Activated CD8-positive, alpha-beta memory T cell treated with anti-CD3 and anti-CD28 coated beads, Interleukin-2, amount 10 ng/mL, durations not matched to agents 7 days and 5 days (primary cell): ENCODE results near the gene PSMA3. TPM values are rescaled to one million over a fixed set of nuclear protein-coding genes. Genes with fewer than 3 reads are reported as not detected.

Experiments
- ATAC-seq: fragments of 150-1000 bp; cut with Tn5 transposase; one replicate; pipeline ENCODE4 v1.10.0; 2021; ENCODE audit warnings: moderate library complexity
- CTCF ChIA-PET: fragments of 350-600 bp; sonication (Branson Sonifier 250); formaldehyde crosslinking; loops from one replicate; lab custom pipeline; 2021; ENCODE audit warnings: antibody characterized with exemption; lab: Charles Lee
- DNase-seq: peaks from one replicate; pipeline ENCODE4 v3.0.0-alpha.2; 2020
- H3K27ac Mint-ChIP-seq: one replicate; pipeline ENCODE4 v1.8.0; 2021; ENCODE audit warnings: mild to moderate bottlenecking, mixed read lengths
- H3K27me3 Mint-ChIP-seq: one replicate; pipeline ENCODE4 v1.8.0; 2021; ENCODE audit warnings: mixed read lengths
- H3K36me3 Mint-ChIP-seq: one replicate; pipeline ENCODE4 v1.8.0; 2021; ENCODE audit warnings: mild to moderate bottlenecking, mixed read lengths
- H3K4me1 Mint-ChIP-seq: one replicate; pipeline ENCODE4 v1.8.0; 2021; ENCODE audit warnings: mixed read lengths
- H3K4me3 Mint-ChIP-seq: one replicate; pipeline ENCODE4 v1.8.0; 2021; ENCODE audit warnings: mild to moderate bottlenecking, moderate library complexity, mixed read lengths
- H3K9me3 Mint-ChIP-seq: one replicate; pipeline ENCODE4 v1.8.0; 2022; ENCODE audit warnings: low read depth, mixed read lengths
- total RNA-seq, 2 experiments: library from RNA; stranded (reverse); gene quantifications; one replicate each; pipeline ENCODE4 v1.2.3, GENCODE V29; 2021

PSMA3 gene
- total RNA-seq, 2 experiments from 2014 or later: 284 to 312 TPM

DNA sequence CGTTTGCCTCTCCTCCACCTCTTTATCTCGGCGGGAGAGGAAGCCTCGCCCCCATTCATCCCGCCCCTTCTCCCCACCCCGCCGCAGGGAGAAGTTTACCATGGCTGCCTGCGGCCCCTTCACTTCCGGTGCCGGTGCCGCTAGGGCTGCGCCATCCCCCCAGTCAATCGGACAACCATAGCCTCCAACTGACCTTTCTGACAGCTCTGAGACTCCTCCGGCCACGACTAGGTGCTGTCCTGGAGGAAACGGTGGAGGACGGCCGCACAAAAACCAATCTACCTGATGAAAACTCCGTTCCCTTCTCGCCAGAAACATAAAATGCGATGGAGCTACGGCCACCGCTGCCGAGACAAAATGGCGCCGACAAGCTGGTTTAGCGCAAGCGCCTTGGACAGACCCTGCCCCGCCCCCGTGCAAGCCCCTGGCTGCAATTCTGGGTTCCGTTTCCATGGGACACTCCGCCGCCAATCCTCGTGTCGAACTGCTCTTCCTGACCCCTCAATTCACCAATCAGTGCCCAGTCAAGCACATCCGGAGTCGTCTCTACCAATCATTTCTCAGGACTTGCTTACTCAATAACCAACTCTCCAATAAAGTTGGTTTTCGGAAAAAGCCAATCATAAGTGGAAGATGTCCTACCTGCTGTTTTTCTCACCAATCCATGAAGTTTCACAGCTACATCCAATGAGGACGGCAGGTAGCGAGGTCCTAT lies 53.3 kb downstream of the PSMA3 start:
- H3K27ac Mint-ChIP-seq: no peak overlapping the region
- peaks cover 38% of the 10 kb centered on the region for H3K36me3 Mint-ChIP-seq
- H3K27me3 Mint-ChIP-seq: no peaks in the 10 kb centered on the region
- H3K9me3 Mint-ChIP-seq: no peaks in the 10 kb centered on the region
- no peak overlapping the region for H3K4me3 Mint-ChIP-seq
- ATAC-seq (peak; percentile 88), DNase-seq (peak; percentile 99)
- CTCF ChIA-PET: interaction anchor here (0.7 to 2.1 kb wide), 10 partner anchors 10 to 129 kb away, joined by 3 to 11 read pairs (median 4); partner anchors contain the start of genes KIAA0586, PSMA3, TIMM9 and TOMM20L
- peaks cover 43% of the 10 kb centered on the region for H3K4me1 Mint-ChIP-seq

DNA sequence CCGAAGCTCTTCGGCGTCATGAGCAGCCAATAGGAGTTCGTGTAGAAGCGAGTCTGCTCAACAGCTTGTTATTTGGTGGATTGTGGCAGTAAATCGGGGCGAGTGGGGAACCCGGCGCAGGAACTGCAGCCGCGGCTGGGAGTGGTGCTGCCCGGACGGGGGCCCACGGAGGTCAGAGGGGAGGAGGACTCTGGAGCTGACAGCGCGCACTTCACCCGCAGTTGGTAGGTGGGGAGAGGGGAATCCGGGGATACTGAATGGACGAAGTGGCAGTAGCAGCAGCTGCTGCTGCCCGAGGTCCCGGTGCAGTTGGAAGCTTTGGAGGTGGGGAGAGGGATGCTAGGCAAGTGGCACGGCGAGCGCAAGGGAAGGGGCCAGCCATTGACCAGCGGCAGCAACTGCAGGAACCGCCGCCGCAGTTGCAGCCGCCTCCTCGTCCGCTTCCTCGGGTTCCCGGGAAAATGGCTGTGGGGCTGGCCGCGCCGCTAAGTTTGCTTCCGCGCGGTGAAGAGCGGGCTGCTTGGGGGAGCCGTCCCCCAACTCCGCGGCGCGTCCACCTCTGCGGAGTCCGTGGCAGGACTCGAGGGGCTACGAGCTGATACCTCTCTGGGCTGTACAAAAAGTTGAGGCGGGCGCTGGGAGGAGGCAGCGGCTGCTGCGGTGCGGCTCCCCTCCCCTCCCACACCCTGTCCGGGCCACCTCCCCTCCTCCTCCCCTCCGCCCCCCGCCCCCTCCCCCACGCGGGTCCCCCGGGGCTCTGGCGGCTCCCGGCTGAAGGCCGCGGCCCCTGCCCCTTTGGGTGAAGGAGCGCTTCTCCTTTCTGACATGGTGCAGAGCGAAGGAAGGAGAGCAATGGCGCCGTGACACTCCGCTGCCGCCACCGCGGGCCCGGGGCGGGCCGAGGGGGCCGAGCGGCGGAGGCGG lies 54.1 kb downstream of the PSMA3 start, which contains the start of gene ARID4A:
Gene ARID4A, plus strand, starts transcription at position 79 of the 924 bp plus-strand sequence. CDS start 1,300 bp downstream, outside the sequence.
- CTCF ChIA-PET: interaction anchor here (0.7 to 2.1 kb wide), 11 partner anchors 9 to 128 kb away, joined by 3 to 11 read pairs (median 4); partner anchors contain the start of genes KIAA0586, PSMA3, TIMM9 and TOMM20L
- ATAC-seq: peak; percentile 7
- peaks cover 38% of the 10 kb centered on the region for H3K36me3 Mint-ChIP-seq
- H3K27ac Mint-ChIP-seq: peak within 1 kb of the TSS; percentile 85
- peak within 1 kb of the TSS; percentile 95 for H3K4me3 Mint-ChIP-seq
- H3K4me1 Mint-ChIP-seq: peaks cover 43% of the 10 kb centered on the region
- DNase-seq: peak; percentile 94
- no peaks in the 10 kb centered on the region for H3K9me3 Mint-ChIP-seq
- no peaks in the 10 kb centered on the region for H3K27me3 Mint-ChIP-seq

- H3K4me3 Mint-ChIP-seq: peak overlapping the region; percentile 95
- DNase-seq (peak; percentile 49), ATAC-seq (no peak)
- H3K27me3 Mint-ChIP-seq: no peaks in the 10 kb centered on the region
- CTCF ChIA-PET: interaction anchor here (1.0 kb wide), 1 partner anchor 21 kb away, joined by 3 read pairs; no protein-coding TSS in a partner anchor
- peak overlapping the region; percentile 85 for H3K27ac Mint-ChIP-seq
- no peaks in the 10 kb centered on the region for H3K9me3 Mint-ChIP-seq
- H3K36me3 Mint-ChIP-seq: peaks cover 33% of the 10 kb centered on the region
- H3K4me1 Mint-ChIP-seq: peaks cover 35% of the 10 kb centered on the region
These were observed 55.0 kb downstream of the PSMA3 start for GRCh38 chr14:58299401-58300330.

- CTCF ChIA-PET: no interaction called here
- H3K4me1 Mint-ChIP-seq: peaks cover 23% of the 10 kb centered on the region
These were observed 56.8 kb downstream of the PSMA3 start for GRCh38 chr14:58301416-58301815.

GRCh38 chr14:58305730-58306129 lies 61.1 kb downstream of the PSMA3 start:
- no peaks in the 10 kb centered on the region for H3K9me3 Mint-ChIP-seq
- no peak overlapping the region for H3K4me3 Mint-ChIP-seq

More at GRCh38 chr14:58301416-58301815, 56.8 kb downstream of the PSMA3 start:
- DNase-seq (no peak), ATAC-seq (no peak)
- Mint-ChIP-seq H3K9me3 (no peaks in the 10 kb centered on the region), H3K27ac (no peak overlapping the region), H3K36me3 (peaks cover 36% of the 10 kb centered on the region), H3K4me3 (no peak overlapping the region), H3K27me3 (no peaks in the 10 kb centered on the region)

DNA sequence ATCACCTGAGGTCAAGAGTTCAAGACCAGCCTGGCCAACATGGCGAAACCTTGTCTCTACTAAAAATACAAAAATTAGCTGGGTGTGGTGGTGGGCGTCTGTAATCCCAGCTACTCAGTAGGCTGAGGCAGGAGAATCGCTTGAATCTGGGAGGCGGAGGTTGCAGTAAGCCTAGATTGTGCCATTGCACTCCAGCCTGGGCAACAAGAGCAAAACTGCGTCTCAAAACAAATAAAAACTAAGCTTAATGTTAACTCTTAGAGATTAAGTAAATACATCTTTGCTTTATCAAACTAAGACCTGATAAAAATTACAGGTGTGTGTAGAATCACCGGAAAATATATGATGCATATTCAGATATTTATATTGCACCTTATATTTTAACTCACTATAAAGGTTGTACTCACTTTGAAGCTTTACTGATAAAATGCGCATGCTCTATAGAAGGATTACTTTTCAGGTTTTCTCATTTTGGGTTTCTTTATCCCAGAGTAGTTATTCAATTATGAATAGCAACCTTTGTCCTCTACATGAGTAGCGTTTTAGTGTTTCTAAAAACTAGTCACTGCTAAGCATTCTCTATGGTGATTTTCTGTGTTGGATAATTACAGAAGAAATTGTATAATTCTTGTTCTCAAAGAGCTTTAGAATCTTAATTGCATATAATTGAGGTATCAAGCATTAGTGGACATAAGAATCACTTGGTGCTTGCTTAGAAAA lies 63.1 kb downstream of the PSMA3 start:
- peaks cover 6% of the 10 kb centered on the region for H3K4me1 Mint-ChIP-seq
- ATAC-seq (no peak), DNase-seq (no peak)
- H3K9me3 Mint-ChIP-seq: no peaks in the 10 kb centered on the region
- no peaks in the 10 kb centered on the region for H3K27me3 Mint-ChIP-seq
- no peak overlapping the region for H3K27ac Mint-ChIP-seq
- peaks cover 40% of the 10 kb centered on the region for H3K36me3 Mint-ChIP-seq
- CTCF ChIA-PET: interaction anchor here (1.4 to 2.0 kb wide), 2 partner anchors 9 to 19 kb away, joined by 4 read pairs; partner anchors contain the start of gene ARID4A
- H3K4me3 Mint-ChIP-seq: no peak overlapping the region

More at GRCh38 chr14:58305730-58306129, 61.1 kb downstream of the PSMA3 start:
- no peak for DNase-seq
- H3K36me3 Mint-ChIP-seq: peaks cover 45% of the 10 kb centered on the region
- no peaks in the 10 kb centered on the region for H3K27me3 Mint-ChIP-seq
- H3K27ac Mint-ChIP-seq: no peak overlapping the region
- ATAC-seq: no peak
- peaks cover 13% of the 10 kb centered on the region for H3K4me1 Mint-ChIP-seq
- CTCF ChIA-PET: interaction anchor here (1.0 to 2.0 kb wide), 2 partner anchors 21 to 28 kb away, joined by 4 read pairs; no protein-coding TSS in a partner anchor

GRCh38 chr14:58309086-58309485 lies 64.4 kb downstream of the PSMA3 start:
- DNase-seq (no peak), ATAC-seq (no peak)
- no peaks in the 10 kb centered on the region for H3K9me3 Mint-ChIP-seq
- CTCF ChIA-PET: no interaction called here
- H3K4me3 Mint-ChIP-seq: no peak overlapping the region
- H3K27me3 Mint-ChIP-seq: no peaks in the 10 kb centered on the region
- H3K4me1 Mint-ChIP-seq: peaks cover 3% of the 10 kb centered on the region
- H3K27ac Mint-ChIP-seq: no peak overlapping the region
- H3K36me3 Mint-ChIP-seq: peaks cover 33% of the 10 kb centered on the region

GRCh38 chr14:58313699-58314098 lies 69.1 kb downstream of the PSMA3 start:
- H3K27me3 Mint-ChIP-seq: no peaks in the 10 kb centered on the region
- no peaks in the 10 kb centered on the region for H3K9me3 Mint-ChIP-seq
- CTCF ChIA-PET: interaction anchor here (0.9 kb wide), 1 partner anchor 15 kb away, joined by 3 read pairs; the partner anchor contains the start of gene ARID4A
- DNase-seq (no peak), ATAC-seq (no peak)
- H3K4me1 Mint-ChIP-seq: peaks cover 2% of the 10 kb centered on the region
- H3K36me3 Mint-ChIP-seq: peaks cover 28% of the 10 kb centered on the region
- no peak overlapping the region for H3K4me3 Mint-ChIP-seq
- no peak overlapping the region for H3K27ac Mint-ChIP-seq

- Mint-ChIP-seq H3K27ac (no peak overlapping the region), H3K4me3 (no peak overlapping the region), H3K4me1 (peaks cover 2% of the 10 kb centered on the region), H3K36me3 (peaks cover 23% of the 10 kb centered on the region), H3K27me3 (no peaks in the 10 kb centered on the region), H3K9me3 (no peaks in the 10 kb centered on the region)
- CTCF ChIA-PET: no interaction called here
- DNase-seq (no peak), ATAC-seq (no peak)
These were observed 71.0 kb downstream of the PSMA3 start for GRCh38 chr14:58315606-58316005.
